ENCODE measurements around the gene CFAP100.

Gene CFAP100

DNA sequence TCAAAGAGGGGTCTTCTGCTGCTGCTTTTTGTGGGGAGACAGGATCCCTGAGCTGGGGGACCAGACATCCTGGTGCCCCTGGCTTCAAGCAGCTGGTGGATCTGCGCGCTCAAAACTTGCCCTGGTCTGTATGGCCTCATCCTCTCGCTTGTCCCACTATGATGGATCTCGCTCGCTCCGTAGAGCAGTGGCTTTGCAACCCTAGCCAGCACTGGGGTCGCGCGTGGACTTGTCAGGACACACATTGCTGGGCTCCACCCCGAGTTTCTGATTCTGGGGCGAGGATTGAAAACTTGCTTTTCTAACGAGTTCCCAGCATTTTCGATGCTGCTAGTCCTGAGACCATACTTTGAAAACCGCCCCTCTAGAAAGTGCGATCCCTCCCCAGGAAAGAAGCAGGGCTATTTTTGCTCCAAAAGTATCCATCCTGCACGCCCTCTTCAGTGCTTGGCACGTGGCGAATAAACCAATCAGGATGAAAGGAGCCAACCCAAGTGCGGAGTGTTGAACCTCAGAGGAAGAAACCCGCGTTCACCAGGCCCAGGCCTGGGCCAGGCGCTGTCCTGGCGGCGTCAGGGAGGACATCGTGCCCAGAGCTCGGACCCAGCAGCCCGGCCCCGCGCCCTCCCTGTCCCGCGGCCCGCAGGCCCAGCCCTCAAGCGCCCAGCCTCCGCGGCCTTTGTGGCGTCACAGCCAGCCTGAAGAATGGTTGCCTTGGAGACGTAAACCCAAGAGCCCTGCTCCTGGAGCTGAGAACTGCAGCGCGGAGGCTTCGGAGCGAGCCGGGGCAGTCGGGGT is at the start of gene CFAP100:
Gene CFAP100, plus strand, starts transcription at position 731 of the 798 bp plus-strand sequence. CDS start 1,092 bp downstream, outside the sequence.
- DNase-seq (ENCODE audit: low read depth in 2 of 2), result no peak

DNA sequence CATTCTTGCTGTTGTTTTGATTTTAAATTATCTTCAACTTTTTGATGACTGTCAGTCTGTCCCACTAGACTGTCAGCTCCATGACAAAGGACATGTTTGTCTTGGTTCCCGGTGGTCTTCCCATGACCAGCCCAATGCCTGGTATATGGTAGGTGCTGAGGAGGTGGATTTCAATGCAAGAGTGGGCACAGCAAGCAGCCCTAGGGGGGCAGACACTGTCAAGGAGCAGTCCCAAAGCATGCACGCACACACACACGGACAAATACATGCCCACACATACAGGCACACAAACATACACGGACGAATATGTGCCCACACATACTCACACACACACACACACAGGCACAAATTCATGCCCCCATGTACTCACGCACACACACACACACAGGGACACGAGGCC is 49.5 kb upstream of the CFAP100 start:
- no peak for DNase-seq (ENCODE audit: low read depth in 2 of 2)

DNA sequence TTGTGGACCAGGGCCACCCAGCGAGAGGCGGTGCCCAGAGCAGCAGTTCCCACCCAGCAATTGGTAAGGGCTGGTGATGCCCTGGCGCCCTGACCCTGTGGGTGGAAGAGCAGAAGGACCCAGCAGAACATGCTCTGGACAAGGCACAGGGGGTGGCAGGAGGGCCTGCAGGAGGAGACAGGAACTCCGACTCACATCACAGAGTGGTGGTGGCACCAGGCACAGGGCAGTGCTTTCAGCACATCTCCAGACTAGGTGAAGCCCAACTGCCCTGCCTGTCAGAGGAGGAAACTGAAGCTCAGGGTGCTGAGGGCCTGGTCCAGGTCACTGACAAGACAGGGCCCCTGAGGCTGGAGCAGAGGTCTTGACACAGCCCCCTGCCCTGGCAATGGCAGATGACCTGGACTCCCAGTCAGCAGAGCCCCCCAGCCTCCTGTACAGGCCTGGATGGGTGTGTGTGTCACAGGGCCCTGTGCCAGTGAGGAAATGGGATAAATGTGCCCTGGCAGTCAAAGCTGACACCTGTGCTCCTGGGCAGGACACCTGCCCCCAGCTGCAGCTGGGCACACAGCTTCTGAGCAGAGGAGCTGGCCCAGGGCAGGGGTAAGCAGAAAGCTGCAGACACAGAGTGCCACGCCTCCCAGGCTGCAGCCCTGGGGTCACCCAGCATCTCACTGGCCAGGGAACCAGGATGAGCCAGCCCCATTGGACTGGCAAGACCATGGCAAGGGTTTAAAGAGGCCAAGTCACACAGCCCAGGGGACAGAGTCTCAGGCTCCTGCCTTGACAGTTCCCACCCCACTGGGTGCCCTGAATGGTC is 48.9 kb upstream of the CFAP100 start:
- DNase-seq (ENCODE audit: low read depth in 2 of 2), result no peak

DNA sequence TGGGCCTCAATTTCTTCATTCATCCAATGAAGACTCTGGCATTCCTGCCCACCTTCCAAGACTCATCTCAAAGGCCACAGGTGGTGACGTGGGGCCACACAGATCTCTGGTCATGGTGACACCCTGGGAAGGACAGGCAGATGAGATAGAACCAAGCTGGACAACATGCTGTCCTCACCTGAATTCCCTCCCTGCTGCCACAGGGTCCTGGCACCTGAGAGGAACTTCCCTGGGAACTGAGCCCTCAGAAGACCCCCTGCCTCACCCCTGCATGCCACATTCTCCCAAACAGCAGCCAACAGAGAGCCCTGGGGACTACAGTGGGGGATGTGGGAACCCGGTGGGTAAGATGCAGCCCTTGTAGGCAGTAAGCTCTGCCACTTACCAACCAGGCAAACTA is 48.2 kb upstream of the CFAP100 start:
- no peak for DNase-seq (ENCODE audit: low read depth in 2 of 2)

DNA sequence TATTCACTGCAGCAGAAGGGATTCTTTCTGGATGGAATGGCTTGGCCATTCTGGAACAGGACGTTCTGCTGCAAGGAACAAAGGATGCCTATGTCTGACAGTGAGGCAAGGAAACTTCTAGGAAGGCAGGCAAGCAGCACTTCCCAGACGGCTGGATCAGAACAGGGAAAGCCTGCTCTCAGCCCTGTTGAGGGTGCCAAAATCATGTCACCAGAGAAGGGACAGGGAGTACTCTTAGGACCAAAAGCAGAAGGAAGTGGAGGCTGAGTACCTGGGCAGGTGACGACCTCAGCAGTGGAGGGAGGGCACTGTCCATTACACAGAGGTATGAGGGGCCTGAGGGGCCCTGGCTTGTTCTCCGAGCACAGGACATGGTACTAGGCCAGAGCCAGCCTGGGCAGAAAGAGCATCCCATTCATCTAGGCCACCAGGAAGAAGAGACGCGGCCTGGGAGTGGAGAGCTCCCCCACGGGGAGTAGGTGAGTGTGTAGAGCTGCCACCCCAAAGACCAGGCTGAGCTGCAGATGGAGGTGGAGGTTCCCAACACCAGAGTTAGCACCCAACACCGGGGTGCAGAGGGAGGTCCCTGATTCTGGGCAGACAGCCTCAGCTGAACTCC is 47.1 kb upstream of the CFAP100 start:
- no peak for DNase-seq (ENCODE audit: low read depth in 2 of 2)

GRCh38 chr3:126348308-126348920 is 46.3 kb upstream of the CFAP100 start:
- no peak for DNase-seq (ENCODE audit: low read depth in 2 of 2)

DNA sequence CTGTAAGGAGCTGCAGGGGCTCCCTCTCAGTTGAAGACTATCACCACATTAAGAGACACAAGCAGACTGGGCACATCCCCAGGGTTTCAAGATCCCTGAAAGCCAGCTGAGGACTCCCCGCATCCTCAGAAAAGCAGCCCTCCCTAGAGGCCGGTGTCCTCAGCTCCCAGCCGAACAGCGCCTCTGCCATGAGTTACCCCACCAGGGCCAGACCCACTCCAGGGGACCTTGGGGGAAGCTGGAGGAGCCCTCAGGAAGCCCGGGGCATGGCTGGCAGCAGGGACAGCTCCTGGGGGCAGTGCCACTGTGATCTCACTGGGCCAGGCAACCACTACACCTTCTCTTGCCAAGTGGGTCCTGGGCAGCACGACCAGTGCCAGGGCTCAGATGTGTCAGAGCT is 45.6 kb upstream of the CFAP100 start:
- no peak for DNase-seq (ENCODE audit: low read depth in 2 of 2)

DNA sequence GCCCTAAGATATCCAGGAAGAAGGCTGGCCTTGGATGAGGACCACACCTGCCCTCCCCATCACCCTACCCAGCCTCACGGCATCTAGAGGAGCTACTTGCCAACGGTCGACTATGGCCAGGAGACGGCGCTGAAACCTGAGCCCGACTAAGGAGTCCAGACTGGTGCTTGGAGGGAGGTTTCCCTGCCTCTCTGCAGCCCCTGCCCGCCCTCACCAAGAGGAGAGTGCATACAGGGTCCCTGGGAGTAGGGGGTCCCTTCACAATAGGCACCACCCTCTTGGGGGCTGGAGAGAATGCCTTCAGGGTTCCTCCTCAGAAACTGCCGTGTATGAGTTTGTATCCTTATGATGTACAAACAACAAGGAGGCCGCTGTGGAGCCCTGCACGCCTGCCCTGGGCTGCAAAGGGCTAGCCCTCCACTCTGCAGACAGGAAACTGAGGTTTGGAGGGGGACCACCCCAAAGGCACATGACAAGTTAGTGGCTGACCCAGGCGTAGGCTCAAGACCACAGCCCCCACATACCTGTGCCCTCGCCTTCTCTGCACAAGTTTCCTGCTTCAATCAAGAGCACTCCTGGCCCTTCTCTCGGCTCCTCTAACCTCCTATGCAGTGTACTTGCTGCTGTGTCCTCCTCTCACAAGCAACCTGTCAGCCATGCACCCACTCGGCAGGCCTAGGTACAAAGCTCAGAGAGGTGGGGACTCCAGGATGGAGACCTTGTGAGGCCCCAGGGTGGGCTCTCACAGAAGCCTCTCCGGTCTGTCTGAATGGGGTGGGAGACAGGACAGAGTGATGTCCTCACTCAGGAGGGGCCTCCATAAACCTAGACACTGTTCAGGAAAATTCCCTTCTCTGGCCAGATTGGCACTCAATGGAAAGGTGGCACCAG is 44.9 kb upstream of the CFAP100 start:
- DNase-seq (ENCODE audit: low read depth in 2 of 2), result no peak

- DNase-seq (ENCODE audit: low read depth in 2 of 2), result no peak
Measured at GRCh38 chr3:126350502-126351085, 44.1 kb upstream of the CFAP100 start.

DNA sequence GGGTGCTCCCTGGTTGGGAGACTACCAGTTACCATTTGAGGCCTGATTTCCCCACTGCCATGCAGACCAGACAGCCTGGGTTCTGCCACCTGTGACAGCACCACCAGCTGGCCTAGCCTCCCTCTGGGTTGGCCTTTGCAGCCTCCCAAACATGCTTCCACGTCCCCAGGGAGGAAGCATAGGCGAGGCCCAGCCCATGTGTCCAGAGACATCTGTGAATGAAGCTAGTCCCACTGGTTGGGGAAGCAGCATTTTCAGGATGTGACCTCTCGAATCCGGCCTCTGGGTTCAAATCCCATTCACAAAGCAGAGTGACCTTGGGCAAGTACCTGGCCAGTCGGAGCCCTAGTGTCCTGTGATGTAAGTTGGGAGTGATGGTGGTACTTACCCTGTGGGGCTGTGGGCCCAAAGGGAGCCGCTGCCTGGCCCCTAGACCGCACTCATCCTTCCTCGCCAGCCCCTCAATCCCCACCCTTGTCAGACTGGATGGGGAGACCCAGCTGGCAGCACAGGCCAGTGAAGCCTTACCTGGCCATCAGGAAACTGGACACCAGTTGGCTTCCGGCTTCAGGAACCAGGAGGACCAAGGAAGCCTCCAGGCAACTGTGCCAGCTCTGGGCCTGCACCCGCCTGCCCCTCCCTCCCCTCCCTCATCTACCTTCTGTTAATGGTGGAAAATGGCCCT is 43.5 kb upstream of the CFAP100 start:
- DNase-seq (ENCODE audit: low read depth in 2 of 2), result no peak

- no peak for DNase-seq (ENCODE audit: low read depth in 2 of 2)
Measured at GRCh38 chr3:126351771-126352475, 42.8 kb upstream of the CFAP100 start.

- no peak for DNase-seq (ENCODE audit: low read depth in 2 of 2)
Measured at GRCh38 chr3:126352476-126353454, 41.9 kb upstream of the CFAP100 start.

GRCh38 chr3:126353694-126354321 is 40.9 kb upstream of the CFAP100 start:
- DNase-seq (ENCODE audit: low read depth in 2 of 2), result no peak

GRCh38 chr3:126354776-126355175 is 39.9 kb upstream of the CFAP100 start:
- no peak for DNase-seq (ENCODE audit: low read depth in 2 of 2)

- no peak for DNase-seq (ENCODE audit: low read depth in 2 of 2)
Measured at GRCh38 chr3:126355251-126355650, 39.5 kb upstream of the CFAP100 start.

GRCh38 chr3:126355777-126356372 is 38.8 kb upstream of the CFAP100 start:
- DNase-seq (ENCODE audit: low read depth in 2 of 2), result no peak

Measured in stimulated activated CD8-positive, alpha-beta memory T cell treated with anti-CD3 and anti-CD28 coated beads, Interleukin-7, amount 100 ng/mL, for 4 hours (primary cell).